Osteoblast (primary cell): ENCODE data around the gene POU5F2. TPM values are rescaled to one million over a fixed set of nuclear protein-coding genes. Genes with fewer than 3 reads are reported as not detected.

Source experiments
- DNase-seq: peaks from one replicate; pipeline ENCODE4 v3.0.0; 2011; ENCODE audit warnings: low spot score, mixed read lengths; ENCODE audit not compliant: insufficient read length; ENCODE audit errors: missing footprints
- H2AFZ ChIP-seq: 2 replicates; pipeline ENCODE4 v1.6.0; 2011; ENCODE audit warnings: mild to moderate bottlenecking, low read length
- H3K27ac ChIP-seq: 2 replicates; pipeline ENCODE4 v1.5.1; 2011; ENCODE audit warnings: mild to moderate bottlenecking, low read depth, low read length, moderate library complexity
- H3K27me3 ChIP-seq: 2 replicates; pipeline ENCODE4 v1.6.0; 2012; ENCODE audit warnings: mild to moderate bottlenecking, control low read depth, inconsistent platforms, low read length, moderate library complexity; ENCODE audit not compliant: insufficient read depth
- H3K36me3 ChIP-seq: 2 replicates; pipeline ENCODE4 v1.5.1; 2011; ENCODE audit warnings: mild to moderate bottlenecking, low read length, control low read depth, moderate library complexity; ENCODE audit not compliant: insufficient read depth
- H3K4me1 ChIP-seq: 2 replicates; pipeline ENCODE4 v1.5.1; 2011; ENCODE audit warnings: mild to moderate bottlenecking, low read length, control low read depth, moderate library complexity; ENCODE audit not compliant: insufficient read depth
- H3K4me2 ChIP-seq: 2 replicates; pipeline ENCODE4 v1.6.0; 2011; ENCODE audit warnings: mild to moderate bottlenecking, low read length; ENCODE audit not compliant: insufficient read depth
- H3K4me3 ChIP-seq: fragments of 200-600 bp; sonication (generic); 3 replicates; pipeline ENCODE4 v1.5.1; 2012; ENCODE audit warnings: mild to moderate bottlenecking, low read length, inconsistent platforms; ENCODE audit not compliant: insufficient read depth
- H3K79me2 ChIP-seq: 2 replicates; pipeline ENCODE4 v1.6.0; 2012; ENCODE audit warnings: mild to moderate bottlenecking, low read length, control low read depth, inconsistent platforms; ENCODE audit not compliant: insufficient read depth
- H3K9me3 ChIP-seq: 2 replicates; pipeline ENCODE4 v1.5.1; 2011; ENCODE audit warnings: low read depth, low read length, control low read depth
- H4K20me1 ChIP-seq: 2 replicates; pipeline ENCODE4 v1.6.0; 2012; ENCODE audit warnings: mild to moderate bottlenecking, low read length, control low read depth; ENCODE audit not compliant: insufficient read depth
- CTCF ChIP-seq: IDR thresholded peaks from 2 replicates; pipeline ENCODE4 v1.5.1; 2011; ENCODE audit warnings: mild to moderate bottlenecking, low read depth, low read length, moderate library complexity; ENCODE audit errors: extremely low read depth
- total RNA-seq: library from RNA; depleted of rRNA; stranded (reverse); fragments of >200 nt; gene quantifications from 2 replicates; pipeline ENCODE4 v1.2.3, GENCODE V29; 2012

Gene POU5F2
- total RNA-seq, 1 donor = 1.8 TPM

- Histone ChIP-seq H3K27ac (no peak overlapping the region), H3K79me2 (no peaks in the 10 kb centered on the region), H3K4me2 (no peak overlapping the region), H3K36me3 (no peaks in the 10 kb centered on the region), H3K4me3 (no peak overlapping the region), H3K27me3 (no peaks in the 10 kb centered on the region), H2AFZ (no peak overlapping the region), H3K4me1 (peaks cover 2% of the 10 kb centered on the region), H3K9me3 (no peaks in the 10 kb centered on the region), H4K20me1 (no peaks in the 10 kb centered on the region)
- TF ChIP-seq CTCF = no peak
- no peak for DNase-seq
Measured at GRCh38 chr5:93715761-93716160, 25.6 kb downstream of the POU5F2 start.

GRCh38 chr5:93715327-93715726 is 26.1 kb downstream of the POU5F2 start:
- Histone ChIP-seq H3K4me3 (no peak overlapping the region), H3K79me2 (no peaks in the 10 kb centered on the region), H3K9me3 (no peaks in the 10 kb centered on the region), H4K20me1 (no peaks in the 10 kb centered on the region), H3K4me1 (peaks cover 2% of the 10 kb centered on the region), H3K27ac (no peak overlapping the region), H3K36me3 (no peaks in the 10 kb centered on the region), H3K27me3 (no peaks in the 10 kb centered on the region), H3K4me2 (no peak overlapping the region), H2AFZ (no peak overlapping the region)
- TF ChIP-seq CTCF = no peak
- no peak for DNase-seq

- Histone ChIP-seq H3K27me3 (no peaks in the 10 kb centered on the region), H3K4me3 (no peak overlapping the region), H3K79me2 (no peaks in the 10 kb centered on the region), H3K36me3 (no peaks in the 10 kb centered on the region), H3K9me3 (no peaks in the 10 kb centered on the region), H3K4me2 (no peak overlapping the region), H3K4me1 (no peaks in the 10 kb centered on the region), H2AFZ (no peak overlapping the region), H4K20me1 (no peaks in the 10 kb centered on the region), H3K27ac (no peak overlapping the region)
- no peak for DNase-seq
- TF ChIP-seq CTCF = no peak
Measured at GRCh38 chr5:93708442-93708841, 33.0 kb downstream of the POU5F2 start.

GRCh38 chr5:93705896-93706295 is 35.5 kb downstream of the POU5F2 start:
- DNase-seq = no peak

More at GRCh38 chr5:93705896-93706295, 35.5 kb downstream of the POU5F2 start:
- TF ChIP-seq CTCF = no peak
- Histone ChIP-seq H3K4me2 (no peak overlapping the region), H2AFZ (no peak overlapping the region), H3K79me2 (no peaks in the 10 kb centered on the region), H3K36me3 (no peaks in the 10 kb centered on the region), H3K27me3 (no peaks in the 10 kb centered on the region), H3K27ac (no peak overlapping the region), H3K4me1 (no peaks in the 10 kb centered on the region), H3K4me3 (no peak overlapping the region), H4K20me1 (no peaks in the 10 kb centered on the region), H3K9me3 (no peaks in the 10 kb centered on the region)
